Measurements from ENCODE around the gene UBR4. TPM values are rescaled to one million over a fixed set of nuclear protein-coding genes. Genes with fewer than 3 reads are reported as not detected.

UBR4 gene
- total RNA-seq, 4 donors from 2014 or later, result 140 to 418 (median 223) TPM

DNA sequence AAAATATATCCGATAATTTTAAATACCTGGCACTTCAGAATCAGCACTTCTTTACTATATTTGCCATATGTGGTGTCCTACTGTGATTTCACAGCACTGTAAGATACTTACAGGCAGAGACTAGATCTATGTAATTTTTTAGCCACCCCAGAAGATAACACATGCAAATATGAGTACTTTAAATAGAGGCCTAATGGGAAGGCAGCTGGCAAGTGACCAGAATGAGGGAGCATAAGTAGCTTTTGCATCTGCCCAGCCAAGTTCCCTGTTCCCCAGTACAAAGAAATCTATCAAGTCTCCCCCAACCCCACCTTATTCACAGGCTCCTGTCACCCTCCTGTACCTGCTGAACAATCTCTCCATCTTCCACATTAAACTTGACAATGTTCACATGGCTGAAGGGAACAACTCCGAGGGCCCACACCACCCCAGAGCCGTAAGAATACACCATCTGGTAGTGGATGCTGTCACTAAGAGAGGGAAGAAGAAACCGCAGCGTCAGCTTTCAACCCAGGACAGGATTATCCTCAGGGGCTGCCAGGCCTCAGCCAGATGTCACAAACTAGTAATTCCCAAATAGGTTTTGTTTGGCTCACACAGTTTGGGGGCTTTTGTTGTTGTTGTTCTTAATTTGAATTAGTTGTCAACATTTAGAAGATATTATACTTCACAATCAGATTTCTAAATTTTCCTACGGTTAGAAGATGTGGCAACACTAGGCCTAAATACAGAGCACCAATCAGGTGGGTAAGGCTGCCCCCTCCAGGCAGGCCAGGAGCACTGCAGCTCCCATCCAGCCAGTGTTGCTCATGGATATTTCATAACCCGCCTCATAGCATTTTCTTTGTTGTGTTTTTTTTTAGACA, 30.8 kb upstream of the UBR4 start:
- 60 to 72% methylated on average over 2 to 7 of the region's 7 CpGs for WGBS, 2 donors (ENCODE audit: low coverage in 1 of 2)

DNA sequence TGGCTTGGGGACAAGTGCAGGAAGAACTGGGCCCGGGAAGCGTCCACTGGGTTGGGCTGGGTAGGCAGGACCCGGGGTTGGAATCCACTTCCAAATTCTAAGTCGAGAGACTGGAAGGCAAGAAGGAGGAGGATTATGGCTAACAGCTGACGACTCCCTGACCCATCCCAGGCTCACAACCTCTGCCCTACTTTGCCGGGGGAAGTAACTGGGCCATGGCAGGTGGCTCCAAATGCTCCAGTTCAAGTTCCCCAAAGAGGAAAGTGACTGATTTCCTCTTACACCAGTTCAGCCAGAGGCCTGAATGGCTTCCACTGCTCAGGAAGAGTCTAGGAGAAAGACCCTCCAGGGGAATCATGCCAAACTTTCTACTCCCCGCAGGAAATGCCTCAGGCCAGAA, 29.8 kb upstream of the UBR4 start:
- Histone ChIP-seq H3K27ac (no peak overlapping the region), H3K36me3 (peaks cover 0 to 83% (median 36%) of the 10 kb centered on the region in 4 donors), H3K4me1 (peaks cover 0 to 5% (median 0%) of the 10 kb centered on the region in 4 donors), H3K9me3 (no peaks in the 10 kb centered on the region), H3K4me3 (no peak overlapping the region), H3K27me3 (no peaks in the 10 kb centered on the region)
- DNase-seq, result no peak
- WGBS, 2 donors (ENCODE audit: low coverage in 1 of 2), result 81% methylated on average over 7 of the region's 7 CpGs; no CpG with 5 or more reads in 1 of the 2 donors
- intact Hi-C loops (cut with DNase I; ENCODE audit: low total_unique reads), result loop anchor here (10.0 kb wide), 1 partner anchor 65 kb away; no protein-coding TSS in a partner anchor
- no peak for TF ChIP-seq POLR2A (IDR thresholded peaks at IDR 0.05)
- TF ChIP-seq POLR2AphosphoS5 (IDR thresholded peaks at IDR 0.05), result no peak
- TF ChIP-seq EP300 (IDR thresholded peaks at IDR 0.05; ENCODE audit: low read depth), result no peak
- TF ChIP-seq, protein P1, sequence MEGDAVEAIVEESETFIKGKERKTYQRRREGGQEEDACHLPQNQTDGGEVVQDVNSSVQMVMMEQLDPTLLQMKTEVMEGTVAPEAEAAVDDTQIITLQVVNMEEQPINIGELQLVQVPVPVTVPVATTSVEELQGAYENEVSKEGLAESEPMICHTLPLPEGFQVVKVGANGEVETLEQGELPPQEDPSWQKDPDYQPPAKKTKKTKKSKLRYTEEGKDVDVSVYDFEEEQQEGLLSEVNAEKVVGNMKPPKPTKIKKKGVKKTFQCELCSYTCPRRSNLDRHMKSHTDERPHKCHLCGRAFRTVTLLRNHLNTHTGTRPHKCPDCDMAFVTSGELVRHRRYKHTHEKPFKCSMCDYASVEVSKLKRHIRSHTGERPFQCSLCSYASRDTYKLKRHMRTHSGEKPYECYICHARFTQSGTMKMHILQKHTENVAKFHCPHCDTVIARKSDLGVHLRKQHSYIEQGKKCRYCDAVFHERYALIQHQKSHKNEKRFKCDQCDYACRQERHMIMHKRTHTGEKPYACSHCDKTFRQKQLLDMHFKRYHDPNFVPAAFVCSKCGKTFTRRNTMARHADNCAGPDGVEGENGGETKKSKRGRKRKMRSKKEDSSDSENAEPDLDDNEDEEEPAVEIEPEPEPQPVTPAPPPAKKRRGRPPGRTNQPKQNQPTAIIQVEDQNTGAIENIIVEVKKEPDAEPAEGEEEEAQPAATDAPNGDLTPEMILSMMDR (IDR thresholded peaks at IDR 0.05), result no peak
- in situ Hi-C loops (cut with MboI; ENCODE audit: low pct_ligation_motif_present in 1 of 4, low pct_unique_long_range_greater_than_20kb in 1 of 4, low sequenced_read_pairs in 3 of 4), result loop anchor here in 2 of 4 donors (10.0 to 25.0 kb wide), 2 partner anchors 45 to 328 kb away; partner anchors contain the start of gene ALDH4A1 (in 2 of the 2)

More for the DNA sequence above, 30.8 kb upstream of the UBR4 start:
- H3K27me3 ChIP-seq, result no peaks in the 10 kb centered on the region
- H3K4me3 ChIP-seq, result no peak overlapping the region
- DNase-seq, result peak; percentile 57
- intact Hi-C loops (cut with DNase I; ENCODE audit: low total_unique reads) (loop anchor here (10.0 kb wide), 1 partner anchor 66 kb away; no protein-coding TSS in a partner anchor), in situ Hi-C loops (cut with MboI; ENCODE audit: low pct_ligation_motif_present in 1 of 4, low pct_unique_long_range_greater_than_20kb in 1 of 4, low sequenced_read_pairs in 3 of 4) (loop anchor here in 2 of 4 donors (10.0 to 25.0 kb wide), 2 partner anchors 46 to 329 kb away; partner anchors contain the start of gene ALDH4A1 (in 2 of the 2))
- peak overlapping the region; percentile 18 to 49 (median 38) for H3K27ac ChIP-seq
- no peaks in the 10 kb centered on the region for H3K9me3 ChIP-seq
- H3K4me1 ChIP-seq, result peaks cover 0 to 5% (median 0%) of the 10 kb centered on the region in 4 donors
- TF ChIP-seq, protein P1 (IDR thresholded peaks at IDR 0.05), result peak; percentile 90 to 98 (median 96)
- no peak for TF ChIP-seq POLR2AphosphoS5 (IDR thresholded peaks at IDR 0.05)
- peaks cover 0 to 73% (median 32%) of the 10 kb centered on the region in 4 donors for H3K36me3 ChIP-seq

- in situ Hi-C loops (cut with MboI; ENCODE audit: low pct_ligation_motif_present in 1 of 4, low pct_unique_long_range_greater_than_20kb in 1 of 4, low sequenced_read_pairs in 3 of 4), result loop anchor here in 2 of 4 donors (25.0 kb wide), 1 partner anchor 322 kb away; the partner anchor contains the start of gene ALDH4A1 (in 2 of the 2)
- no peak for DNase-seq
- TF ChIP-seq, protein P1 (IDR thresholded peaks at IDR 0.05), result no peak
- TF ChIP-seq EP300 (IDR thresholded peaks at IDR 0.05; ENCODE audit: low read depth) (no peak), POLR2A (IDR thresholded peaks at IDR 0.05) (no peak), POLR2AphosphoS5 (IDR thresholded peaks at IDR 0.05) (no peak)
- H3K36me3 ChIP-seq, result peaks cover 0 to 67% (median 25%) of the 10 kb centered on the region in 4 donors
- H3K4me1 ChIP-seq, result peaks cover 8 to 23% (median 19%) of the 10 kb centered on the region in 4 donors
- H3K9me3 ChIP-seq, result no peaks in the 10 kb centered on the region
- H3K27ac ChIP-seq, result peak overlapping the region in 1 of 4 donors; percentile 71
- H3K4me3 ChIP-seq, result no peak overlapping the region
- 94% methylated on average over 3 of the region's 3 CpGs; no CpG with 5 or more reads in 1 of the 2 donors for WGBS, 2 donors (ENCODE audit: low coverage in 1 of 2)
- no peaks in the 10 kb centered on the region for H3K27me3 ChIP-seq
- intact Hi-C loops (cut with DNase I; ENCODE audit: low total_unique reads), result no loop called here
Observed at GRCh38 chr1:19234224-19234623, 24.2 kb upstream of the UBR4 start.

DNA sequence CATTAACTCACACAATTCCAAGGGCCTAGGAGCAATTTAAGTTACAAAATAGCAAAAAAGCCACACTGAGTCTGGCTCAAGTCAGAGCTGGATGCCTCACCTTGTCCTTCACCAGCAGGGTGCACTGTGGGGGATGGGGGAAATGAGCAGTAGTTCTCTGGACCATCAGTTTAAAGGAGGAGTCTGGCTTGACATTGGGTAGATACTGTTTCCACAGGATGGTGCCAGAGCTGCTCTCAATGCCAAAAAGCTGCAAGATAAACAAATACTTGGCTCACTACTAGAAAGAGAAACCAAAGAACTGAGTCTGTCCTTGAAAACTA, 22.4 kb upstream of the UBR4 start:
- no peak for DNase-seq
- Histone ChIP-seq H3K9me3 (no peaks in the 10 kb centered on the region), H3K4me1 (peaks cover 8 to 23% (median 19%) of the 10 kb centered on the region in 4 donors), H3K27ac (peak overlapping the region; percentile 56 to 71 (median 64)), H3K36me3 (peaks cover 0 to 57% (median 16%) of the 10 kb centered on the region in 4 donors), H3K27me3 (no peaks in the 10 kb centered on the region), H3K4me3 (no peak overlapping the region)
- TF ChIP-seq, protein P1 (IDR thresholded peaks at IDR 0.05), result no peak
- TF ChIP-seq POLR2AphosphoS5 (IDR thresholded peaks at IDR 0.05) (no peak), EP300 (IDR thresholded peaks at IDR 0.05; ENCODE audit: low read depth) (no peak), POLR2A (IDR thresholded peaks at IDR 0.05) (no peak)
- in situ Hi-C loops (cut with MboI; ENCODE audit: low pct_ligation_motif_present in 1 of 4, low pct_unique_long_range_greater_than_20kb in 1 of 4, low sequenced_read_pairs in 3 of 4), result loop anchor here in 2 of 4 donors (25.0 kb wide), 1 partner anchor 320 kb away; the partner anchor contains the start of gene ALDH4A1 (in 2 of the 2)
- intact Hi-C loops (cut with DNase I; ENCODE audit: low total_unique reads), result no loop called here

All from transverse colon (tissue), 4 donors.